Gastrocnemius medialis (tissue), 4 donors: ENCODE results near the gene GRIK5.

Experiments
- POLR2A ChIP-seq, 2 donors: fragments of 450-650 bp; IDR thresholded peaks; one replicate each; pipeline ENCODE4 v1.6.1; 2017; ENCODE audit warnings: antibody characterized with exemption in 2 of 2, mild to moderate bottlenecking in 2 of 2, moderate library complexity in 2 of 2
- TF ChIP-seq, protein P1 (sequence below), 5 experiments: fragments of 450-650 bp in 3 of 5; fragments of 200-600 bp in 2 of 5; sonication (generic) in 2 of 5; IDR thresholded peaks in 4 of 5; conservative IDR thresholded peaks in 1 of 5; 1 replicate in 4 of 5; 2 replicates in 1 of 5; pipeline ENCODE4 v1.5.1; 2016 to 2019; ENCODE audit warnings: antibody characterized with exemption in 5 of 5, mild to moderate bottlenecking in 3 of 5, moderate library complexity in 3 of 5

DNA sequence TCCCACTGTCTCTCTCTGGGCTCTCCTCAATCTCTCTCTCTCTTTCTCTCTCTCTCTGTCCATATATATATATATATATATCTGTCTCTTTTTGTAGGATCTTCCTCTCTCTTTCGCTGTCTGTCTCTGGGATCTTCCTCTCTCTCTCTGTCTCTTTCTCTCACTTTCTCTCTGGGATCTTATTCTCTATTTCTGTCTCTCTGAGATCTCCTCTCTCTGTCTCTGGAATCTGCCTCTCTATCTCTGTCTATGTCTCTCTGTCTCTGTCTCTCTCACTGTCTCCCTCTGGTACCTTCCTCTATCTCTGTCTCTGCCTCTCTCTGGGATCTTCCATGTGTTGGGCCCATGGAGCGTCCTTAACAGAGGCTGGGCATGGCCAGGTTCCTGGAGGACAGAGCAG is 79.4 kb downstream of the GRIK5 start:
- TF ChIP-seq, protein P1, sequence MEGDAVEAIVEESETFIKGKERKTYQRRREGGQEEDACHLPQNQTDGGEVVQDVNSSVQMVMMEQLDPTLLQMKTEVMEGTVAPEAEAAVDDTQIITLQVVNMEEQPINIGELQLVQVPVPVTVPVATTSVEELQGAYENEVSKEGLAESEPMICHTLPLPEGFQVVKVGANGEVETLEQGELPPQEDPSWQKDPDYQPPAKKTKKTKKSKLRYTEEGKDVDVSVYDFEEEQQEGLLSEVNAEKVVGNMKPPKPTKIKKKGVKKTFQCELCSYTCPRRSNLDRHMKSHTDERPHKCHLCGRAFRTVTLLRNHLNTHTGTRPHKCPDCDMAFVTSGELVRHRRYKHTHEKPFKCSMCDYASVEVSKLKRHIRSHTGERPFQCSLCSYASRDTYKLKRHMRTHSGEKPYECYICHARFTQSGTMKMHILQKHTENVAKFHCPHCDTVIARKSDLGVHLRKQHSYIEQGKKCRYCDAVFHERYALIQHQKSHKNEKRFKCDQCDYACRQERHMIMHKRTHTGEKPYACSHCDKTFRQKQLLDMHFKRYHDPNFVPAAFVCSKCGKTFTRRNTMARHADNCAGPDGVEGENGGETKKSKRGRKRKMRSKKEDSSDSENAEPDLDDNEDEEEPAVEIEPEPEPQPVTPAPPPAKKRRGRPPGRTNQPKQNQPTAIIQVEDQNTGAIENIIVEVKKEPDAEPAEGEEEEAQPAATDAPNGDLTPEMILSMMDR (IDR thresholded peaks at IDR 0.05 in 4 of 5, conservative IDR thresholded peaks at IDR 0.05 in 1 of 5): no peak
- TF ChIP-seq POLR2A (IDR thresholded peaks at IDR 0.05): no peak
